ENCODE data around the gene IQCH.
"Not testable (repeated sequence)": the region's sequence is repeated elsewhere in the genome, so short reads cannot be mapped to it uniquely, and the experiment has no call there.

IQCH gene

DNA sequence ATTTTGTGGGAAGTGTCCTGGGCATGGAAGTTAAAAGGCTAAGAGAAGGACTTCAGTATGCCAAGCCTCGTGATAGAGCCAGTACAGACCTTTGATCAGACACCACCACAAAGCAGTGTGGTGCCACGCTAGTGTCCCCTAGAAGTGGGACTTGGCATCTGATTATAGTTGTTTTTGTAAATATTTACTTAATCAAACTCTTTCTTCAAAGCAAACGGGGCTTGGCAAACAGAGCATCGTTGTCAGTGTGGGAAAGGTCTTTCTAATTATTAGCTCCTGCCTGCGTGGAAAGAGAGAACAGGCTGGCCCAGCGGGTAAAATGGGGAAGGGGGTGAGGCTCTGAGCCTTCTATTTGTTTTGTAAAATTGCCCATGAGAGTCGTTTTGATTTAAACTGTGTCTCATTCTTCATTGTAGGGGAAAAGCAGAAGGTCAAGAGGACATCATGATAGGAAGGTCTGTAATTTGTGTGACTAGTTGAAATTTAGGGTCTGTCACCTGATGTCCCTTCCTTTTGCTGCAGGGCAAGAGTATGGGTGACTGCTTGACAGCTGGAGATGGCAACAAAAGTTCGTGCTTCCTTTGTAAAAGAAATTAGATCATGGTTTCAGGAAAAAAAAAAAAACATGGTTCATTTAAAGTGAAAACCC, 105.0 kb downstream of the IQCH start:
- peak; percentile 2 for DNase-seq

DNA sequence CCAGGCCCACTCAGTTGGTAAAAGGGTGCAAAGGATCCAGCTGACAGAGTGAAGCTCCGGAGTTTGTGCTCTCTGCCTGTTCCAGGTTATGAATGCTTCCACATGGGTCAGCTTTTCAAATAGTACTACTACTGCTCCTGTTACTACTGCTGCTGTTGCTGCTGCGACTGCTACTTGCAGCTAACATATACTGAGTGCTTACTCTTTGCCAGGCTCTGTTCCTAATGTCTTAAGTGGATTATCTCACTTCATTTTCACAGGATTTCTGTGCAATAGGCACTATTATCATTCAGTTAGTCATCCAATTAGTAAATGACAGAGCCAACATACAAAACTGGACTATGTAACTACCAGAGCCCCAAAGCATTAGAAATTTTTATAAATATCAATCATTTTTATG, 106.5 kb downstream of the IQCH start:
- DNase-seq = no peak

DNA sequence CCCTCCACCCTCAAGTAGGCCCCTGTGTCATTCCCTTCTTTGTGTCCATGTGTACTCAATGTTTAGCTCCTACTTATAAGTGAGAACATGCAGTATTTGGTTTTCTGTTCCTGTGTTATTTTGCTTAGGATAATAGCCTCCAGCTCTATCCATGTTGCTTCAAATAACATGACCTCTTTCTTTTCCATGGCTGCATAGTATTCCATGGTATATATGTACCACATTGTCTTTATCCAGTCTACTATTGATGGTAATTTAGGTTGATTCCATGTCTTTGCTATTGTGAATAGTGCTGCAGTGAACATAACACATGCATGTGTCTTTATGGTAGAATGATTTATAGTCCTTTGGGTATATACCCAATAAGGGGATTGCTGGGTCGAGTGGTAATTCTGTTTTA, 109.1 kb downstream of the IQCH start:
- not testable (repeated sequence) for DNase-seq

GRCh38 chr15:67365994-67366393, 111.4 kb downstream of the IQCH start:
- no peak for DNase-seq

- DNase-seq = no peak
Measured at GRCh38 chr15:67366904-67367303, 112.3 kb downstream of the IQCH start.

- peak; percentile 19 for DNase-seq
Measured at GRCh38 chr15:67369359-67369998, 114.9 kb downstream of the IQCH start.

DNA sequence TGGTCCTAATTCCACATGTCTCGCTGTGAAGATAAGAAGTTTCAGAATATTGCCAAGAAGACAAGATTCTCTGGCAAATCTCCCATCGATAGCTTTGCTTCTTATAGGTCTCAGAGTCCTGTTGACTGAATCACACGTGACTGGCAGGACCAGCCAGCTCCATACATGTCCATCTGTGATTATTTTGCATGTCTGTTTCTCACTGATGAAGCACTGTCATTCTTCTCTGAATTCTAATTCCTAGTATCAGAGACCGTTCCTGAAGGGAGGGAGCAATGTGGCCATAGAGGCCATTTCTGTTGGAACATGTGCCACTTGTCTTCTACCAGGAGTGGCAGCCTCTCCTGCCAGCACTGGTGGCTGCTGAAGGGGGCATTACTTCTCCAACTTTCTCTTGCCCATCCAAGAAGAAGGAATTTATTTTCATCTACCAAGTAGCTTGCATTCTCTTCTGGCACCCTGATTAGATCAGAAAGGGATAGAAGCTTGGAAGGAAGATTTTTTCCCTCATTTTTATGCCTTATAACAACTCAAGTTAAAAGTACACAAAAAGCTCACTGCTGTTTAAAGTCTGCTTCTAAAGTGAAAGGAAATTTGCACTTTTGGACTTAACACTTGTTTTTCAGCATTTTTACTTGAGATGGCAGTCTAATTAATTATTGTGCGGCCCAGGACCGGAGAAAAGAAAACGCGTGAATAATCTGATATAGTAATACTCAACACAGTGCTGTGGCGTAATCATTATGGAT, 115.8 kb downstream of the IQCH start:
- no peak for DNase-seq

GRCh38 chr15:67372543-67372942, 118.0 kb downstream of the IQCH start:
- DNase-seq = no peak

- DNase-seq = no peak
Measured at GRCh38 chr15:67372986-67373675, 118.5 kb downstream of the IQCH start.

- DNase-seq = no peak
Measured at GRCh38 chr15:67373971-67374370, 119.4 kb downstream of the IQCH start.

- no peak for DNase-seq
Measured at GRCh38 chr15:67379530-67379929, 124.9 kb downstream of the IQCH start.

DNA sequence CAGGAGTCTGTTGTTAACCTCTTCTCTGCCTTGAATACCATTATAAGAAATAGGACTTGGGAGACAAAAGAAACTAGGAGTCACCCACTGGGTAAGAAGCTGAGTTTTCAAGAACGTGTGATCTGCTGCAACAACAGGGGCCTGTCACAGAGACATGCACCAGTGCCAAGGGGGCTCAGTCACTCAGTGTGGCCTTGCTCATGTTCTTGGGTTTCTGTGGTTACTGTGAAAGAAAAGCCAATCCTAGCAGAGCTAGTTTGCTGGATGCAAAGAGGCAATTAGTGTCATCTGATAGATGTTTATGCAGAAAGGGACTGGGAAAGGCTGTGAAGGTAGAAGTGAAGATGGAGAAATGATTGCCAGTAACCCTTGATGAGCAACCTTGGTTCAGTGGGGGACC, 126.3 kb downstream of the IQCH start:
- DNase-seq = no peak

GRCh38 chr15:67381416-67382045, 126.9 kb downstream of the IQCH start:
- no peak for DNase-seq

- DNase-seq = no peak
Measured at GRCh38 chr15:67382723-67383122, 128.1 kb downstream of the IQCH start.

GRCh38 chr15:67383899-67384298, 129.3 kb downstream of the IQCH start:
- no peak for DNase-seq

- no peak for DNase-seq
Measured at GRCh38 chr15:67384761-67385160, 130.2 kb downstream of the IQCH start.

- no peak for DNase-seq
Measured at GRCh38 chr15:67385971-67386370, 131.4 kb downstream of the IQCH start.

DNA sequence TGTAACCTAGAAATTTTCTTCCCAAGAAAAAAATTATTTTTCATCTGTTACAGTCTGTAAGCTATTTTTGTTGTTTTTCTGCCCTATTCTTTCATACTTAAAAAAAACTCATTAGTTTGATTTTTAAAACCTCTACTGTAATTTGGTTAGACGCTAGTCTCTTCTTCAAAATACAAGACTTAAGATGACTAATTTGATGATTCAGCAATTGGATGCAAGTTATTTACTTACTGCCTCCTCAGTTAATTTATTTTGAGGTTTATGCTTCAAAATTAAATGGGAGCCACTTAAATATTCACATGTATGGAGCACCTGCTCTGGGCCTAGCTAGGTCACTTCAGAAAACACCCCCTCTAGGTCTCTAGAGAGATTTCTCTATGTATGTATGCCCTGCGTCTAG, 132.4 kb downstream of the IQCH start:
- no peak for DNase-seq

- DNase-seq = no peak
Measured at GRCh38 chr15:67389975-67390374, 135.4 kb downstream of the IQCH start.

DNA sequence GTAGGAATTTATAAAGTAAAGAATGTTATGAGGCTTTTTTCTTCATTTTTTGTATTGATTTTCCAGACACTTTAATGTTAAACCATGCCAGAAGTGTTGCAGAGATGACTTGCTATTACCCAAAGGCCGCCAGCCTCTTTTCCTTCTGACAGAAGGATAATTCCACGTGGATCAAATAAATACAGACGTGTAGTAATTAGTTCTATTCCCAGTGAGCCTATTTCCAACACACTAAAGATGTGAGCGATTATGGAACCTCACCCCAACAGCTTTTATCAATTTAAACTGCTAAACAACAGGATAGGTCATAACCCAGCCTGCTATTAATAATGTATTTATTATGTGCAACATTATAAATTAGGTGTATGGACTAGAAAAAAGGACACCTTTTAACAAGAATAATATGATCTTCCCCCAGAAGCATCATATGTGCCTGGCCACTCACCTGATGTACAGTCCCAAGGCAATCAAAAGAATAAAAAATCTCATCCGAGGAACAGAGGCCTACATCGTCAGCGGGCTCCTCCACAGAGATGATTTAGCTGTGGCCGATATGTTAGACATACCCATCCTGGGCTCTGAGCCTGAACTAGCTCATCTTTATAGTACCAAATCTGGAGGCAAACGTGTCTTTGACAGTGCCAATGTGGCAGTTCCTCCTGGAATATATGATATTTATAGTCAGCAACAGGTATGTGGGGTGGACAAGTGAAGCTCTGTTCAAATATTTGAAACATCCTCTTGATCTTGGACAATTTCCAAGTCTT, 140.5 kb downstream of the IQCH start:
- DNase-seq = no peak

DNA sequence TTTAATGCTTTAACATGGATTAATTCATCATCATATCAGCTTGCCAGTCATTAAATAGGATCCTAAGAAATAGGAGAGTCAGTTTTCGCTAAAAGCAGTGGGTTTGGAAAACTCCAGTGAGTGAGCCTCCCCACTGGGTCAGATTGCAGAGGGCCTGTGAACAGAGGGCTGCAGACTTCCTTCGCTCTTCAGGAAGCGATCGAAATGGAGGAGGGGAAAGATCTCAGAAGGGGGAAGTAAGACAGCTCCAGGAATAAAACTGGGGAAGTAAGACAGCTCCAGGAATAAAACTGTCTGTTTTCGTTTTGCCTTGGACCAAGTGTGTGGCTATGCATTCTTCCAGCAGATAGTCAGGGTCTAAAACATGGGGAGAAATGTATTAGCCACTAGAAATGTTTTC, 141.5 kb downstream of the IQCH start:
- no peak for DNase-seq

DNA sequence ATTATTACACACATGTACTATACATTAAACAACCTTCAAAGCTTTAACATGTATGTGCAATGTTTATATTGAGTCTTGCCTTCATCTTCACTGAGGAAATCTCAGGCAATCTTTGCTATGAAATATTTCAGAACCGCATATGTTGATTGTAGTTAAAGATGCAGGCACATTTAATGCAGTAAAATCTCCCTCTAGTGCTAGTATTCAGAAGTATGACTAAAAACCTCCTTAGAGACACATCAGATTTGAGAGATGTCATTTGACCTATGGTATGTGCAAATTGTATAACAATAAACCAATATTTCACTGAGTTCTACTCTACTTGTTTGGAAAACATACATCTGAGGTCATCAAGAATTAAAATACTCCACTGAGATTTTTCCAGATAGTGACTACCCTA, 142.6 kb downstream of the IQCH start:
- no peak for DNase-seq

All from DMS79 treated with DMSO at 0.1 percent for 48 hours (cell line).